Stimulated activated CD8-positive, alpha-beta memory T cell treated with anti-CD3 and anti-CD28 coated beads, Interleukin-12 subunit alpha, Interleukin-12 subunit beta, amount 100 ng/mL, for 1 hour (primary cell): ENCODE measurements around the gene CRLF1.
"Not testable (repeated sequence)": the region's sequence is repeated elsewhere in the genome, so short reads cannot be mapped to it uniquely, and the experiment has no call there.

Source experiments
- DNase-seq: peaks from one replicate; pipeline ENCODE4 v3.0.0-alpha.2; 2020; ENCODE audit warnings: low read depth

CRLF1 gene

GRCh38 chr19:18608805-18609716 is 2.5 kb upstream of the CRLF1 start:
- no peak for DNase-seq

DNA sequence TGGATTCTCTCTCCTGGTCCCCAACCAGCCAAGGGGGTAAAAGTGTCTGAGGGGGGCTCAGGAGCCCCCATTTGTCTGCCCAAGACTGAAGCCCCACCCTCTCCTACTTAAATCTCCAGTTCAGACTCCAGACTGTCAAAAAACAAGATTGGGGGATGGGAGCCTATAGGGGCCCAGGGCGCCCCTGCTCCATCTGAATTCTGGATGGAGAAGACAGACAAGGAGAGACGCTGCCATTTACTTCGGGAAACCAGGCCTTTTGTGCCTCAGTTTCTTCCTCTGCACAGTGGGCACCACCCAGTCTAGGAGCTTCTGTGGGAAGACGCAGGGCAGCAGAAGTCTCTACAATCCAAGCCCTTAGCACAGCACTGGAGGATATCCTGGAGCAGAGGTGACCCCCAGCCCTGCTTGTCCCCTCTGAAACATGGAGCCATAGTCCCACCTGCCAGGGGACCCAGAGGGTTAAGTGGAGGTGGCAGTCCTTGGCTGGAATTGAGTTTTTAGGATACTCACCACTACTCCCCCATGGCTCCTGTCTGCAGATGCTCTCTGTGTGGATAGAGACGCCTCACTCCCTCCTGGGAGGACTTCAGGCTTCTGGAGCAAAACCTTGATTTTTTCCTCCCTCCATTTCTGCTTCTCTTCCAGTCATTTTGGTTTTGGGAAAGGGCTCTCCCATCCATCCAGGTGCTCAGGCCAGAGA is 1.7 kb upstream of the CRLF1 start:
- no peak for DNase-seq

- DNase-seq: no peak
Measured at GRCh38 chr19:18607226-18608101, 865 bp upstream of the CRLF1 start.

- DNase-seq: no peak
Measured at GRCh38 chr19:18605546-18606280, 886 bp downstream of the CRLF1 start.

GRCh38 chr19:18605196-18605545 is 1.4 kb downstream of the CRLF1 start:
- DNase-seq: no peak

DNA sequence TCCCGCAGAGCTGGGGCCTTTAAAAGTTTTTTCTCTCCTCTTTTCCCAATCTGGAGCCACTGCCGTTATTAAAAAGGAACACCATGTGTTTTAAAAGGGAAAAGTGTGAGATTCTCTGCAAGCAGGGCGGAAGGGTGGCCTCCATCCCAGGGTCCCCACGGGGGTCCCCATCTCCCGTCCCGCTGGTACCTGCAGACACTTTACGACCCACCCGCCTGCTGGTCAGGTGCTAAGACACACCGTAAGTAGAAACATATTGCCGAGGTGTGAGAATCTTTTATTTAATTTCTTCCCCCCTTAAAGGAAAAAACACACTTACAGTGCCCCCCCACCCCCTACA is 1.8 kb downstream of the CRLF1 start:
- DNase-seq: no peak

DNA sequence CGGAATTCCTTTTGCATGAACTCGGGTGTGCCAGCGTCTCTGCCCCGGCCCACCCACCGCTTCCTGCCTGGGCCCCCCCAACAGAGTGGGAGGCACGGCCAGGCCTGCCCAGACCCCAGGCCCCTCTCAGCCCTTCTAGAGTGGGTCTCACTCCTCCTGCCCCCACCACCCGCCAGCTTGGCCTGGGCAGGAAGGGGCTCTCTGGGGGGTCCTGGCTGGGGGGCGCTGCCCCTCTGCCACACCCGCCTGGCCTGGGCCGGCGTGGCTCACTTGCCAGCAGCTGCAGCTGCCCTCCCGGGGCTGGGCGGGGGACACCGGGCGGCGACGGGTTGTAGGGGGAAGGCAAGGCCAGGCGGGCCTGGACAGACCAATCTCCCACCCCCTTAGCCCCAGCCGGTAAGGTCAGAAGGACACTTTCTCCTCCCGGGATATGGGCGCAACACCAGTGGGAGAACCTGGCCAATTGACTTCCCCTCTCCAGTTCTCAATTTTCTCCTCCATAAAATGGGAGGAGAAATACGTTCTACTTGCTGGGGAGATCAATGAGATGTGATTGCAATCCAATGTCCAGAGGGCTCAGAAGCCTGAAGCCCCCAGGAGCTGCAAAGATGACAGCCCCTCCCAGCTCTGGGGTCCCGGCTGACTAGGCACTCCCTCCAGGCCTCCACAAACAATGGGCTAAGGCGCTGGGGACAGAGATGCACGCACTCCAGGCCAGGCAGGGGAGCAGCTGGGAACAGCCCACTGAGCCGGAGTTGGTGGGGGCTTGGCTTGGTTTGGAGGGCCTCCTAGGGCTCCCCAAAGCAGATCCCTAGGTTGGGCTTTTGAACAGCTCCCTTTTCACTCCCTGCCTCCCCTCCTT is 2.4 kb downstream of the CRLF1 start:
- no peak for DNase-seq

DNA sequence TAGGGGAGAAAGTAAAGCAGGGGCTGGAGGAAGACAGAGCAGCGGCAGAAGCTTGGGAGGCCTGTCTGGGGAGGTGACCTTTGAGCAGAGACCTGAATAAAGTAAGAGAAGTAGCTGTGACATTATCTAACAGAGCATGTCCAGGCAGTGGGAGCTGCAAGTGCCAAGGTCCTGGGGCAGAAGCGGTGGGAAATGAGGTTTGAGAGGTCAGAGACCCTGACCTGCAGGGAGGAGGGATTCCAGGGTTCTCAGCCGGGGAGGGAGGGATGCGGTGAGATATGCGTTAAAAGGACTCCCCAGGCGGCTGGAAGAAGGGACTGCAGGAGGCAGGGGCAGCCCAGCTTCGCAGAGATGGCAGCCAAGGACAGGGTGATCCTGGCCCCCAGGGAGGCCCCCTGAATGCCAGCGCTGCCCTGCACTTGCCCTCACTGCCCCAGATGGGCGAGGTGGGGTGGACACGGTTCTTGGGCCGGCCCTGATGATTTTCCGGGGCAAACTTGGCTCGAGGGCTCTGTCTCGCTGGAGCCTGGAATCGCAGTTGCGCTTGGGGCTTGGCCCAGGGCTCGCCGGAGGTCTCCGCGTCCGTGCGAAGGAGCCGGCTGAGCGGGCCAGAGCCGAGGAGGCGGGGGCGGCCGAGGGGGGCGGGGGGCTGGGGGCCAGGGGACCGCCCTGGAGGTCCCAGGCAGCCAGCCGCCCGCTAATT is 3.2 kb downstream of the CRLF1 start:
- DNase-seq: no peak

- DNase-seq: no peak
Measured at GRCh38 chr19:18601875-18602274, 4.7 kb downstream of the CRLF1 start.

GRCh38 chr19:18600692-18601397 is 5.8 kb downstream of the CRLF1 start:
- not testable (repeated sequence) for DNase-seq

DNA sequence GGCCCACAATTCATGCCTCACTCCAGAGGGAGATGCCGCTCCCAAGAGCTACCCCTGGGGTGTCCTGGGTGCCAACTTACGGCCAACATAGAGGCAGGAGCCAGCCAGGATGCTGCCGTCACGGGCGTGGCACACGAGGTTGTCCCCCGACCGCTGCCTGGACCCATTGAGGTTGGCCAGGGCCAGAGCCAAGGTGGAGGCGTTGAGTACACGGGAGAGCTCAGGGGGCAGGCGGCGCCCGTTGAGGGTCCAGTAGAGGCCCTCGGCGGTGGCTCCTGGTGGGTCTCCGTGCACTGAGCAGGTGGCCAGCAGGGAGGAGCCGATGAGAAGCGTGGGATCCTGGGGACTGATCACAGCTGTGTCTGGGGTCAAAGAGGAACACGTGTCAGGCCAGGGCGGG is 7.1 kb downstream of the CRLF1 start:
- no peak for DNase-seq

- no peak for DNase-seq
Measured at GRCh38 chr19:18597809-18598660, 8.6 kb downstream of the CRLF1 start.

- no peak for DNase-seq
Measured at GRCh38 chr19:18596752-18597157, 9.8 kb downstream of the CRLF1 start.

- no peak for DNase-seq
Measured at GRCh38 chr19:18595475-18595874, 11.1 kb downstream of the CRLF1 start.

- no peak for DNase-seq
Measured at GRCh38 chr19:18594824-18595373, 11.7 kb downstream of the CRLF1 start.

- DNase-seq: peak; percentile 66
Measured at GRCh38 chr19:18594096-18594823, 12.3 kb downstream of the CRLF1 start.

DNA sequence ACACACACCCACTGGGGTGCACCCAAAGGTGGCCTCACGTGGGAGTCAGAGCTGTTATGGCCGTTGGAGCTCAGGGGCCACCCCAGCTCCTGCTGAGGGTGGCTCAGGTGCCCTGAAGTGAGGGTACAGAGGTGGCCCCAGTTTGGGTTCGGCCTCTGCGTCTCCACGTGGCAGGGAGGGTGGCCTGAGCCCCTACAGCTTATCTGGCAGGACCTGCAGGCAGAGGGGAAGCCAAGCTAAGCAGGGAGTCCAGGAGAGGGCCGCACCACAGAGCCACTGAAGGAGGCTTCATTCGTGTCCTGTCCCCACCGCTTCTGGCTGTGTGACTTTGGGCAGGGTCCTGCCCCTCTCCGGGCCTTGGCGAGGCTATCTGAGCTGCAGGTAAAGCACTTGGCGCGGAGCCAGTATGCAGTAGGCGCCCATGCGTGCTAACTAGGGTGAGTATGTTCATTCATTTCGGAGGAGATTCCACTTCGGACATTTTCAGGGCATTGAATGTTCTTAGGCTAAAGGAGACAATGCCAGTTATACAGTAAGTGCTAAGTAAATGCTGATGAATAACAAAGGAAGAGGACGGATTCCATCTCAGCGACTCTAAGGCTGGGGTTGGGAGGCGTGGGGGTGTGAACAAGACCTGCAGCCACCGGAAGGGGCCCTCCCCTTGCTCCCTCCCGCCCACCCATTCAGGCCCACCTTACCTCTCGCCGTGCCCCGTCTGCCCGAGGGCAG is 13.1 kb downstream of the CRLF1 start:
- DNase-seq: no peak
